MM.1S (cell line): ENCODE results near the gene CACNA2D1.

ENCODE experiments used
- DNase-seq: peaks from one replicate; pipeline ENCODE4 v3.0.0-alpha.2; 2015
- H2AFZ ChIP-seq: fragments of 300-600 bp; sonication (generic); 2 replicates; pipeline ENCODE4 v1.6.0; 2016; ENCODE audit warnings: antibody characterized with exemption, low read length
- H3F3A ChIP-seq: fragments of 300-600 bp; sonication (generic); 2 replicates; pipeline ENCODE4 v1.6.1; 2016; ENCODE audit warnings: mild to moderate bottlenecking, antibody characterized with exemption, low read length, moderate library complexity, mixed read lengths; ENCODE audit not compliant: insufficient read depth
- H3K27ac ChIP-seq: fragments of 300-600 bp; sonication (generic); 2 replicates; pipeline ENCODE4 v1.5.1; 2016; ENCODE audit warnings: mild to moderate bottlenecking, low read length
- H3K27me3 ChIP-seq: fragments of 300-600 bp; sonication (generic); replicated peaks from 2 replicates; pipeline ENCODE4 v1.6.0; 2016; ENCODE audit warnings: low read length; ENCODE audit not compliant: insufficient read depth
- H3K36me3 ChIP-seq: fragments of 300-600 bp; sonication (generic); replicated peaks from 2 replicates; pipeline ENCODE4 v1.6.1; 2016; ENCODE audit warnings: mild to moderate bottlenecking, low read length, mixed read lengths; ENCODE audit not compliant: insufficient read depth
- H3K4me1 ChIP-seq: fragments of 300-600 bp; sonication (generic); 2 replicates; pipeline ENCODE4 v1.6.1; 2016; ENCODE audit warnings: low read length, mixed read lengths
- H3K4me2 ChIP-seq: fragments of 300-600 bp; sonication (generic); 2 replicates; pipeline ENCODE4 v1.6.0; 2016; ENCODE audit warnings: low read depth, low read length
- H3K4me3 ChIP-seq: fragments of 300-600 bp; sonication (generic); 2 replicates; pipeline ENCODE4 v1.5.1; 2016; ENCODE audit warnings: low read length, mixed read lengths
- H3K79me2 ChIP-seq: fragments of 300-600 bp; sonication (generic); 2 replicates; pipeline ENCODE4 v1.6.1; 2016; ENCODE audit warnings: mixed run types, low read length, mixed read lengths
- H3K9ac ChIP-seq: fragments of 300-600 bp; sonication (generic); 2 replicates; pipeline ENCODE4 v1.6.1; 2016; ENCODE audit warnings: low read length, mixed read lengths
- H3K9me2 ChIP-seq: fragments of 300-600 bp; sonication (generic); replicated peaks from 2 replicates; pipeline ENCODE4 v1.6.1; 2016; ENCODE audit warnings: mild to moderate bottlenecking, low read length, mixed read lengths; ENCODE audit not compliant: insufficient read depth
- H3K9me3 ChIP-seq: fragments of 300-600 bp; sonication (generic); replicated peaks from 2 replicates; pipeline ENCODE4 v1.6.1; 2016; ENCODE audit warnings: mild to moderate bottlenecking, low read length, mixed read lengths; ENCODE audit not compliant: insufficient read depth
- H4K20me1 ChIP-seq: fragments of 300-600 bp; sonication (generic); 2 replicates; pipeline ENCODE4 v1.6.1; 2016; ENCODE audit warnings: mild to moderate bottlenecking, low read length, moderate library complexity, mixed read lengths; ENCODE audit not compliant: insufficient read depth
- EZH2 ChIP-seq: fragments of 300-600 bp; sonication (generic); optimal IDR thresholded peaks from 2 replicates; pipeline ENCODE3; 2017; ENCODE audit warnings: low read depth, mild to moderate bottlenecking, antibody characterized with exemption, low read length, mixed read lengths
- EZH2phosphoT487 ChIP-seq: fragments of 300-600 bp; sonication (generic); IDR thresholded peaks from 2 replicates; pipeline ENCODE4 v1.6.1; 2018; ENCODE audit warnings: antibody characterized with exemption, low read length
- TF ChIP-seq, protein P1 (sequence below): fragments of 300-600 bp; sonication (generic); IDR thresholded peaks from 2 replicates; pipeline ENCODE4 v1.5.1; 2016; ENCODE audit warnings: antibody characterized with exemption, low read length, mixed read lengths

The CACNA2D1 gene

DNA sequence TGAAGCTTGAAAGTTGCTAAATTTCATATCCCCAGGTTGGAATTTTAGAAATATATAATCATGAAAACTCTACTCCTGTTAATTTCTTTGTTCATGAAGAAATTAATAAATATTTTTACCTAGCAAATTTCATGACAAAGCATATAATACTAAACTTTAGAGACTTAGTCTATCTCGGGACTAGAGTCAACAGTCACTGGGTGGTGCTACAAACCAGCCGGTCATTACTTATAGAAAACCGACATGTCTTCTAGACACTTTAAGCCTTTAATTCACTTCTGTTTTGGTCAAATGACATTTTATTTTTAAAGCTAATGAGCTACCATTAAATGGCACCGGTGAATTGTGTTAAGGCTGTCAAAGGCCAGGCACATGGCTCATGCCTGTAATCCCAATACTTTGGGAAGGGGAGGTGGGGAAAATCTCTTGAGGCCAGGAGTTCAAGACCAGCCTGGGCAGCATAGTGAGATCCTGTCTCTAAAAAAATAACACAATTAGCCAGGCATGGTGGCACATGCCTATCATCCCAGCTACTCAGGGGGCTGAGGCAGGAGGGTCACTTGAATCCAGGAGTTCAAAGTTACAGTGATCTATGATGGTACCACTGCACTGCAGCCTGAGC is 270.1 kb downstream of the CACNA2D1 start:
- Histone ChIP-seq H3K79me2 (no peaks in the 10 kb centered on the region), H3K27ac (no peak overlapping the region), H3F3A (no peaks in the 10 kb centered on the region), H3K9ac (no peak overlapping the region), H4K20me1 (no peaks in the 10 kb centered on the region), H2AFZ (no peak overlapping the region), H3K4me2 (no peak overlapping the region), H3K4me3 (no peak overlapping the region), H3K9me2 (no peaks in the 10 kb centered on the region), H3K4me1 (no peaks in the 10 kb centered on the region), H3K36me3 (no peaks in the 10 kb centered on the region), H3K9me3 (no peaks in the 10 kb centered on the region), H3K27me3 (no peaks in the 10 kb centered on the region)
- no peak for DNase-seq
- TF ChIP-seq EZH2phosphoT487 (no peak), EZH2 (no peak)
- TF ChIP-seq, protein P1, sequence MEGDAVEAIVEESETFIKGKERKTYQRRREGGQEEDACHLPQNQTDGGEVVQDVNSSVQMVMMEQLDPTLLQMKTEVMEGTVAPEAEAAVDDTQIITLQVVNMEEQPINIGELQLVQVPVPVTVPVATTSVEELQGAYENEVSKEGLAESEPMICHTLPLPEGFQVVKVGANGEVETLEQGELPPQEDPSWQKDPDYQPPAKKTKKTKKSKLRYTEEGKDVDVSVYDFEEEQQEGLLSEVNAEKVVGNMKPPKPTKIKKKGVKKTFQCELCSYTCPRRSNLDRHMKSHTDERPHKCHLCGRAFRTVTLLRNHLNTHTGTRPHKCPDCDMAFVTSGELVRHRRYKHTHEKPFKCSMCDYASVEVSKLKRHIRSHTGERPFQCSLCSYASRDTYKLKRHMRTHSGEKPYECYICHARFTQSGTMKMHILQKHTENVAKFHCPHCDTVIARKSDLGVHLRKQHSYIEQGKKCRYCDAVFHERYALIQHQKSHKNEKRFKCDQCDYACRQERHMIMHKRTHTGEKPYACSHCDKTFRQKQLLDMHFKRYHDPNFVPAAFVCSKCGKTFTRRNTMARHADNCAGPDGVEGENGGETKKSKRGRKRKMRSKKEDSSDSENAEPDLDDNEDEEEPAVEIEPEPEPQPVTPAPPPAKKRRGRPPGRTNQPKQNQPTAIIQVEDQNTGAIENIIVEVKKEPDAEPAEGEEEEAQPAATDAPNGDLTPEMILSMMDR: no peak

- Histone ChIP-seq H3K27me3 (no peaks in the 10 kb centered on the region), H3K4me2 (no peak overlapping the region), H3K9ac (no peak overlapping the region), H3K36me3 (no peaks in the 10 kb centered on the region), H3K4me3 (no peak overlapping the region), H3K27ac (no peak overlapping the region), H3F3A (no peaks in the 10 kb centered on the region), H3K4me1 (no peaks in the 10 kb centered on the region), H4K20me1 (no peaks in the 10 kb centered on the region), H2AFZ (no peak overlapping the region), H3K79me2 (no peaks in the 10 kb centered on the region), H3K9me2 (no peaks in the 10 kb centered on the region), H3K9me3 (no peaks in the 10 kb centered on the region)
- no peak for TF ChIP-seq EZH2
- TF ChIP-seq, protein P1: no peak
- no peak for TF ChIP-seq EZH2phosphoT487
- no peak for DNase-seq
Observed at GRCh38 chr7:82172881-82173280, 270.7 kb downstream of the CACNA2D1 start.

GRCh38 chr7:82172017-82172416 is 271.6 kb downstream of the CACNA2D1 start:
- no peaks in the 10 kb centered on the region for H3K27me3 ChIP-seq
- no peak overlapping the region for H3K4me2 ChIP-seq
- no peaks in the 10 kb centered on the region for H3K9me2 ChIP-seq
- H3K27ac ChIP-seq: no peak overlapping the region
- H3F3A ChIP-seq: no peaks in the 10 kb centered on the region
- no peaks in the 10 kb centered on the region for H4K20me1 ChIP-seq
- TF ChIP-seq, protein P1: no peak
- no peak for TF ChIP-seq EZH2phosphoT487
- no peak for TF ChIP-seq EZH2
- H3K4me1 ChIP-seq: no peaks in the 10 kb centered on the region
- no peaks in the 10 kb centered on the region for H3K79me2 ChIP-seq
- no peaks in the 10 kb centered on the region for H3K9me3 ChIP-seq
- no peak overlapping the region for H3K9ac ChIP-seq
- H3K36me3 ChIP-seq: no peaks in the 10 kb centered on the region
- H2AFZ ChIP-seq: no peak overlapping the region
- no peak overlapping the region for H3K4me3 ChIP-seq
- no peak for DNase-seq
